Pancreas (tissue), 10 donors: ENCODE measurements around the gene ZBTB8A. TPM values are rescaled to one million over a fixed set of nuclear protein-coding genes. Genes with fewer than 3 reads are reported as not detected.

Experiments used
- ATAC-seq, 4 donors: fragments of 200-7000 bp; cut with Tn5 transposase; one replicate each; pipeline versions ENCODE4 v1.8.0 to v1.9.1; 2020; ENCODE audit warnings: mild to moderate bottlenecking in 4 of 4, moderate library complexity in 4 of 4
- DNase-seq, 6 donors: peaks; one replicate each; pipeline ENCODE4 v3.0.0-alpha.2; 2020
- FAIRE-seq: peaks from 2 replicates; lab custom pipeline; 2012; peaks lifted over from hg19 to GRCh38; lab: Jason Lieb, UNC
- H3K27ac ChIP-seq, 4 donors: fragments of 200-600 bp; sonication (generic); 1 replicate in 3 of 4; 2 replicates in 1 of 4; pipeline versions ENCODE4 v1.5.0 to v1.8.0; 2020
- H3K27me3 ChIP-seq, 4 donors: fragments of 200-600 bp; one replicate each; pipeline ENCODE4 v1.8.0; 2021
- H3K36me3 ChIP-seq, 3 donors: fragments of 200-600 bp; sonication (generic) in 1 of 3; one replicate each; pipeline versions ENCODE4 v1.5.0 to v1.8.0; 2020 to 2021
- H3K4me1 ChIP-seq, 3 donors: fragments of 200-600 bp; one replicate each; pipeline ENCODE4 v1.8.0; 2021
- H3K4me3 ChIP-seq, 4 donors: fragments of 200-600 bp; sonication (generic) in 2 of 4; one replicate each; pipeline versions ENCODE4 v1.5.0 to v1.8.0; 2020 to 2021
- H3K9me3 ChIP-seq, 4 donors: fragments of 200-600 bp; one replicate each; pipeline ENCODE4 v1.8.0; 2021
- CTCF ChIP-seq, 4 donors: fragments of 200-600 bp; sonication (generic) in 3 of 4; IDR thresholded peaks; one replicate each; pipeline versions ENCODE4 v1.5.0 to v1.8.0; 2021; ENCODE audit warnings: antibody characterized with exemption in 4 of 4
- WGBS, 2 donors: extraction: QIAGEN DNeasy Blood & Tissue Kit; methylation state at CpG; one replicate each; pipeline ENCODE4 v1.1.7; 2013; 5-methylcytosine and 5-hydroxymethylcytosine counted together
- intact Hi-C, 3 donors: fragments of 100-400 bp; cut with DNase I; formaldehyde crosslinking; loops; one replicate each; pipeline versions ENCODE4 v1.11.1 to v1.14.2; 2022
- polyA plus RNA-seq, 2 donors: library from polyadenylated mRNA; stranded (reverse); fragments of 200-250 nt; gene quantifications; one replicate each; pipeline ENCODE4 v1.2.3, GENCODE V29; 2013
- total RNA-seq, 6 donors: library from RNA; stranded (reverse); fragmentation: NEBNext Ultra II Directional in 4 of 6; extraction: Animal tissue kit (Norgen Biotek cat#: 25700) in 4 of 6; gene quantifications; one replicate each; pipeline versions ENCODE4 v1.2.1 to v1.2.4, GENCODE V29; 2021 to 2023
- donor health status: healthy with polysubstance abuse.
- donor health status: DM: no; HTN: no; CAD: no; lungs with moderate emphysema.
- donor health status: DM: no; HTN: no; CAD: no.
- donor health status: control.
- donor health status: control.
- donor health status: Bipolar disorder and iron deficiency.
- donor health status: DM: yes; HTN: yes; CAD: no.
- donor health status: DM: no; HTN: no; CAD: no.
- donor health status: DM: no; HTN: no; CAD: no.
- donor health status: DM: yes; HTN: yes; CAD: no.

The ZBTB8A gene
- total and polyA plus RNA-seq, 8 donors = 1.3 to 5.2 (median 3.2) TPM

GRCh38 chr1:32533792-32534327 is 5.4 kb upstream of the ZBTB8A start:
- DNase-seq = no peak
- FAIRE-seq = no peak
- 84 to 91% methylated on average over 4 of the region's 4 CpGs for WGBS, 2 donors
- no peak for TF ChIP-seq CTCF (IDR thresholded peaks at IDR 0.05)
- Histone ChIP-seq H3K4me3 (no peak overlapping the region), H3K4me1 (peaks cover 0 to 3% (median 0%) of the 10 kb centered on the region in 3 donors), H3K9me3 (no peaks in the 10 kb centered on the region), H3K27me3 (no peaks in the 10 kb centered on the region), H3K36me3 (no peaks in the 10 kb centered on the region), H3K27ac (no peak overlapping the region)
- intact Hi-C loops = no loop called here
- ATAC-seq = no peak

GRCh38 chr1:32536117-32536516 is 3.1 kb upstream of the ZBTB8A start:
- H3K4me3 ChIP-seq = no peak overlapping the region
- intact Hi-C loops = no loop called here
- WGBS, 2 donors = 71 to 75% methylated on average over 4 of the region's 4 CpGs
- H3K36me3 ChIP-seq = no peaks in the 10 kb centered on the region
- no peak for DNase-seq
- H3K27ac ChIP-seq = no peak overlapping the region
- H3K27me3 ChIP-seq = no peaks in the 10 kb centered on the region
- ATAC-seq = no peak
- TF ChIP-seq CTCF (IDR thresholded peaks at IDR 0.05) = no peak
- H3K4me1 ChIP-seq = peaks cover 0 to 10% (median 3%) of the 10 kb centered on the region in 3 donors
- no peaks in the 10 kb centered on the region for H3K9me3 ChIP-seq
- no peak for FAIRE-seq

- no peaks in the 10 kb centered on the region for H3K9me3 ChIP-seq
- WGBS, 2 donors = 80 to 92% methylated on average over 3 of the region's 3 CpGs
- H3K27me3 ChIP-seq = no peaks in the 10 kb centered on the region
- H3K36me3 ChIP-seq = no peaks in the 10 kb centered on the region
- ATAC-seq (no peak), DNase-seq (no peak), FAIRE-seq (no peak)
- H3K27ac ChIP-seq = no peak overlapping the region
- intact Hi-C loops = no loop called here
- H3K4me1 ChIP-seq = peaks cover 0 to 10% (median 3%) of the 10 kb centered on the region in 3 donors
- no peak overlapping the region for H3K4me3 ChIP-seq
- TF ChIP-seq CTCF (IDR thresholded peaks at IDR 0.05) = no peak
Measured at GRCh38 chr1:32536764-32537163, 2.5 kb upstream of the ZBTB8A start.

- FAIRE-seq (no peak), DNase-seq (peak; percentile 14 to 76 (median 36)), ATAC-seq (peak; percentile 59 to 77 (median 72))
- Histone ChIP-seq H3K36me3 (no peaks in the 10 kb centered on the region), H3K4me3 (peak overlapping the region; percentile 44 to 62 (median 51)), H3K4me1 (peaks cover 0 to 14% (median 6%) of the 10 kb centered on the region in 3 donors), H3K27ac (peak overlapping the region in 3 of 4 donors; percentile 22 to 62 (median 52)), H3K27me3 (no peaks in the 10 kb centered on the region), H3K9me3 (no peaks in the 10 kb centered on the region)
- no peak for TF ChIP-seq CTCF (IDR thresholded peaks at IDR 0.05)
- WGBS, 2 donors = 4 to 10% methylated on average over 39 to 102 of the region's 102 CpGs
- intact Hi-C loops = no loop called here
Measured at GRCh38 chr1:32539584-32540571, 651 bp downstream of the ZBTB8A start.
